ENCODE measurements around the gene GBP1.

GRCh38 chr1:89065079-89065868, at the start of gene GBP1:
- TF ChIP-seq POLR2A (IDR thresholded peaks at IDR 0.05; ENCODE audit: low read depth), result no peak
- TF ChIP-seq, protein P1, sequence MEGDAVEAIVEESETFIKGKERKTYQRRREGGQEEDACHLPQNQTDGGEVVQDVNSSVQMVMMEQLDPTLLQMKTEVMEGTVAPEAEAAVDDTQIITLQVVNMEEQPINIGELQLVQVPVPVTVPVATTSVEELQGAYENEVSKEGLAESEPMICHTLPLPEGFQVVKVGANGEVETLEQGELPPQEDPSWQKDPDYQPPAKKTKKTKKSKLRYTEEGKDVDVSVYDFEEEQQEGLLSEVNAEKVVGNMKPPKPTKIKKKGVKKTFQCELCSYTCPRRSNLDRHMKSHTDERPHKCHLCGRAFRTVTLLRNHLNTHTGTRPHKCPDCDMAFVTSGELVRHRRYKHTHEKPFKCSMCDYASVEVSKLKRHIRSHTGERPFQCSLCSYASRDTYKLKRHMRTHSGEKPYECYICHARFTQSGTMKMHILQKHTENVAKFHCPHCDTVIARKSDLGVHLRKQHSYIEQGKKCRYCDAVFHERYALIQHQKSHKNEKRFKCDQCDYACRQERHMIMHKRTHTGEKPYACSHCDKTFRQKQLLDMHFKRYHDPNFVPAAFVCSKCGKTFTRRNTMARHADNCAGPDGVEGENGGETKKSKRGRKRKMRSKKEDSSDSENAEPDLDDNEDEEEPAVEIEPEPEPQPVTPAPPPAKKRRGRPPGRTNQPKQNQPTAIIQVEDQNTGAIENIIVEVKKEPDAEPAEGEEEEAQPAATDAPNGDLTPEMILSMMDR (IDR thresholded peaks at IDR 0.05), result no peak
- no peak for TF ChIP-seq EP300 (IDR thresholded peaks at IDR 0.05)
